ENCODE measurements around the gene MGLL.

Gene MGLL

DNA sequence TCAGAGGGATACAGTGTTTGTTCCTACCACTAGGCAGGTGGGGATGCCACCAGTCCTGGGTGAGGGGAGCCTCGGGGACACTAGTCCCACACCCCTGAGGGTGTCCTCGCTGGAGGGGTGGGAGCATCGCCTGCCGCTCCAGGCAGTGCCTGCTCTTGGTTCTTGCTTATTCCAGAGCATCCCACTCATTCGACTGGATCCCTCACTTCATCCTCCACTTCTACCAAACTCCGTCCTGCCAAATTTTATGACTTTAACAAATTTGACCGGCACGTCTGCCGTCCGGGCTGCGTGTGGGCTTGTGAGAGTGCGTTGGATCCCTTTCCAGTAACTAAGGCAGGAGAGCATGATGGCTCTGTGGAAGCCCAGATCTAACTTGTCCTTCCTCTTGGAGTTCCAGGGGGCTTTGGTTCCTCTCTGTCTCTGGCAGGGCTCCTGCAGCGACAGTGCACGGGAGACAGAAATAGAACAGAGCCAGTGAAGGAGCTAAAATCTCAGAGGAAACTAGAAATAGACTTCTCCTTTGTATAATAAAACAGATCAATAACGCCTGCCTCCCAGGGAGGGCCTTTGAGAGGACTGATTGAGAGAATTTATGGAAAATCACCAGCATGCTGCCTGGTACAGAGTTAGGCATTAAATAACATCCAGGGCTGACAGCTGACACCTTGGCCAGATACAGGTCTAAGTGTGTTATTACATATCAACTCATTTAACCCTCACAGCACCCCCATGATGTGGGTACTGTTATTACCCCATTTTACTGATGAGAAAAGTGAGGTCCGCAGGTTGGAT, 34.5 kb downstream of the MGLL start:
- no peak for DNase-seq

DNA sequence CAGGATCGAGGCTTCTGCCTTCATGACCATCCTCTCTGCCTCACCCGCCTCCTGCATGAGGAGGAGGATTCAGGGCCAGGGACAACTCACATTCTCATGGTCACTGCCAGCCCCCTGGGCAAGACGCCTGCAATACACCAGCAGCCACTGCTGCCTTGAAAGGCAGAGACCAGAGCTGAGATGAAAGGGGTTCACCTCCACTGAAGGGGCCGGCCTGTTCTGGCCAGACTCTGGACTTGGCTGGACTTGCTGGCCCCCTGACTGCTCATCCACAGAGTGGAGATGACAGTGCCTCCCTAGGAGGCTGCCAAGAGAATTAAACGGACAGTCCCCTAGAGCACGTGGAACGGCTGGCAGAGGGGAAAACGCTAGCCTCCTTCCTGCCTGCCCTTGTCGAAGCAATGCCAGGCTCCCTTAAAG, 35.2 kb downstream of the MGLL start:
- DNase-seq: no peak

DNA sequence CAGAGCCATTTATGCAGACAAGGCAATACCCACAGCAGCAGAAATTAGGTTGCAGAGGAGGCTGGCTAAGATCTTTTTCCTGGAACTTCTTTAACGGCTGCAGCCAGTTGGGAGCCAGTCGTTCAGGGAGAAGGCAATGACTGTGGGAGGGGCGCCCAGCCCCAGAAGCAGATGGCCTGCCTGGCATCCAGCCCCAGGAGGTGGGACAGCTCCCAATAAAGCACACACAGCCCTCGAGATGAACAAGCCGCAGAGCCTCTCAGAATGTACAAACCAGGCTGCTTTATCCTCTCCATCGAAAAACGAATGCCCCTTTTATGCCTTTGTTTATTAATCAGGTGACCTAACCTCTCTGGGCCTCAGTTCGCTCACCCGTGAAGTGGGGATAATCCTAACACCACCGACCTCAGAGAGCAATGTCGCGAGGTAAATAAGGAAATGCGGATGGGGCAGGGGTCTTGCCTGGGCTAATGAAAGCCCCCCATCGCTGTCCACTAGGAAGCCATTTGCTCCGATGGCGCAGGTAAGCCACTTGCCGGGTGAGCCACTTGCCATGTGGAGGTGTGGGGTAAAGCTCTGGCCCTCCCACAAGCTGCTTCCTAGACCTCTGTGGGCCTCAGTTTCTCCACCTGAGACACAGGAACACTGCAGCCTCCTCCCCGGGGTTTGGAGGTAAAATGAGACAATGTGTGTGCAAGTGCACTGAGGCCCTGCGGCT, 35.8 kb downstream of the MGLL start:
- no peak for DNase-seq

DNA sequence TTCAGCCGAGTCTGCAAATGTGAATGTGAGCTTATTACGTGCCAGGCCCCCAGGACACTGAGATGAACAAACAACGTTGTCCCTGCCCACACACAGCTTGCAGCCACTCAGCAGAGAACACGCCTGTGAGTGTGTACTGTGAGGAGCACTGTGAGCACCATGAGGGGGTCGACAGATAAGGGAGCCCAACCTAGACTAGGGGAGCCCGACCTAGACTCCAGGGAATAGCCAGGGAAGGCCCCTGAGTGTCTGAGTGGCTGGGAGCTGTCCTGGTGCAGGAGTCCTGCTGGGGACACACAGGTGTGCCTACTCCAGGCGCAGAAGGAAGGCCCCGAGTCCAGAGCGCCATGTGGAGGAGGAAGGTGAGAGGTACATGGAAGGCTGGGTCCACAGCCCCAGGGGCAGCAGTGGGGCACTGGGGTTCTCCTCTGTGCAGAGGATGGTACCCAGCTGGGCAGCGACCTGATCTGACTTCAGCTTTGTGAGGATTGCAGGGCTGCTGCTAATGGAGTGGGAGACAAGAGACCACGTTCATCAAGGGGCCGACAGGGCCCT, 36.5 kb downstream of the MGLL start:
- DNase-seq: no peak

GRCh38 chr3:127784865-127785710, 37.2 kb downstream of the MGLL start:
- DNase-seq: no peak

DNA sequence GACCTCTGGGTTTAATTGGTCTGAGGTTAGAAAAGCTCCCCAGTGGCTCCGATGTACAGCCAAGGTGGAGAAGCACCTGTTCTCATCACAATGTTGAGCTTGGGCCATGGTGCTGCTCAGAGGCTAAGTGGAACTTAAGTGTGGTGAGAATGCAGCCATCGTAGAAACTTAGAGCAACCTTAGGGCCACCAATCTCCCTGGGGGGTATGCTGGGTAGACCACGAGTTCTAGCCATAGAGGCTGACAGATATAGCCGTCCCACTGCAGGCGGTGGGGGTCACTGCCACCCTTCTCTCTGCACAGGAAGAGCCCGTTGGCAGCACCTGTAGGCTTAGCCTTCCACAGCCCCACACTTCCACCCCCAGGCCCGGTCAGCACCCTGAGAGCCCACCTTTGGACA, 38.0 kb downstream of the MGLL start:
- no peak for DNase-seq

DNA sequence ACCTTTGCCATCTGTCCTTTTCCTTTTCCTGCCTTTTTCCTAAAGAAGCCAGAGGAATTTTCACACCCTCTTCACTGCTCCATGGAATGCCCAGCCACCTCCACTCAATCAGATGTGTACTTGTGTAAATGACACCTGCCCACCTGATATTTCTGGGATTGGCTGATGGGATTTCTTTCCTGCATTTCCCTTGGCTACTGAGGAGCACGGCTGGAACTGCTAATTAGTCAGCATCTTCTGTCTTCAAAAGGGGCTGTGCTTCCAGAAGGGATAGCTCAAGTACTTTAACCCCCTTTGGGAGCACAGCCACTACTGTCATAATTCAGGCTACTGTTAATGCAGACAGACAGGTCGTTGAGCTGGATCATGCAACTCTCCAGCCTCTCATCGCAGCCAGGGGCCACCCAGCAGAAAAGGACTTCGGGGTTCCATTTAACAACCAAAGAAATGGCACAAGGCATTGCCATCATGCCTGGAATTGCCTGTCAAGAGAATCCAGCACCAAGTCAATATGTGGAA, 38.6 kb downstream of the MGLL start:
- DNase-seq: no peak

- DNase-seq: no peak
Observed at GRCh38 chr3:127783166-127783565, 39.1 kb downstream of the MGLL start.

DNA sequence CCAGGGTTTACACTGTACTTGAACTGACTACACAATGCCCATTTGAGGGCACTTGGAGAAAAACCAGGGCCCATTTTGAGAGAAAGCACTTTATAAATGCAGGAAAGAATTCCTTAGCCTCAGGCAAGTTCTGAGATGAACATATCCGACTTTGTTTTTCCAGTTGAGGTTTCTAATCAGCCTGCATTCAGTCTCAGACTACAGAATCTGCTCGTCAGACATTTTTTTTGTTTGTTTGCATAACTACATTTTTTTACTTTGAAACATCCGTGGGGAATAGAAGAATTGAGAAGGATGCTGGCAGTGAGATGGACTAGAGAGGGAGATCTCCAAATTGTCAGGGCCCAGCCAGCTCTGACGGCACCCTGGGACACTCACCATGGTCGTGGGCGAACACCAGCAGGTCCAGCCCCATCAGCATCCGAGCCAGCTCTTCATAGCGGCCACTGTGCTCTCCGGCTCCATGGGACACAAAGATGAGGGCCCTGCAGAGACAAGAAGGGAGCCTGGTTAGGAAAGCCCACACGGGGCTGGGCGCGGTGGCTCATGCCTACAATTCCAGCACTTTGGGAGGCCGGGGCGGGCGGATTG, 40.8 kb downstream of the MGLL start:
- no peak for DNase-seq

- no peak for DNase-seq
Observed at GRCh38 chr3:127780536-127781400, 41.5 kb downstream of the MGLL start.

DNA sequence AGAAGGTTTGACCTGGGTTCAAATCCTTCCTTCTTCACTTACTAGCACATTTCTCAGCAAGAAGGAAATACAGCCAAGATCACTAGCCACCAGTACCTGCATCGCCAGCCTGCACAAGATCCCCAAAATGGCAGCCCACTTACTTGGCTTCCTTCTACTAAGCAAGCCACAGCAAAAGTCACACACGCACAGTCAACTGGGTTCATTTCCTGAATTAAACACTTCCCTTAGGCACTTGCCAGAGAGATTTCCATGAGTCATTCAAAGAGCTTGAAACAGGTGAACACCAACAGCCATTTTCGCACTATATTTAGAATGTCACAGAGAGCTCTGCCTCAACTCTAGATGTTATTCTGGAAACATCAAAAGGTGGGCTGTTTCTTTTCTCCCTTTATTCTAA, 42.6 kb downstream of the MGLL start:
- DNase-seq: peak; percentile 22

DNA sequence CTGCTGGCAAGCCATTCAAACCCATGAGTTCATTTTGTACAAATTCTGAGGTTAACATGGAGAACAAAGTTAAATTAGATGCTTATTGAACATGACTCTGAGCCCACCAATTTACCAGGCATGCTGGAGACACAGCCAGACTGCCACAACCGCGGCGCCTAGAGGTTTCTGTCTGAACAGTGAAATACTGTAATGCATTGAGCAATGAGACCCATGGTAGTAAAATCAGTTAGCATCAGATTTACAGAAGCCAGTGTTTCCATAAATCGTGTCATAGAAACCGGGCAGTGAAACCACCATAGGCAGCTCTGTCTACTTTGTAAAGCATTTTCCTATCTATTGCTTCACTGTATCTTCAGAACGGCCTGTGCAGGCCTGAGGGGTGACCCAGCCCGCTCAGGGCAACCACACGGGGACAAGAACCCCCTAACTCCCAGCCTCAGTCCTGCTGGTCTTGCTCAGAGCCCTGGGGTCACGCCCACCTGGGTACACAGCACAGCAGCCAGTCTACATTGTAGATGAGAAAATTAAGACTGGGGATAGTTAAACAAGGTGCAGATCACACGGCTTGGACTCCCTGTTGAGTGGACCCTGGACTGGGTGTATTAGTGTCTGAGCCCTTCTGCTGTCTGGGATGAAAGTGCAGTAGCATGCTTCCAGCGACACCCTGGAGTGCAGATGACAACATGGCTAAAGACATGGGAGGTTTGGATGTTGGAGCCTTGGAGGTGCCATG, 44.2 kb downstream of the MGLL start:
- DNase-seq: no peak

DNA sequence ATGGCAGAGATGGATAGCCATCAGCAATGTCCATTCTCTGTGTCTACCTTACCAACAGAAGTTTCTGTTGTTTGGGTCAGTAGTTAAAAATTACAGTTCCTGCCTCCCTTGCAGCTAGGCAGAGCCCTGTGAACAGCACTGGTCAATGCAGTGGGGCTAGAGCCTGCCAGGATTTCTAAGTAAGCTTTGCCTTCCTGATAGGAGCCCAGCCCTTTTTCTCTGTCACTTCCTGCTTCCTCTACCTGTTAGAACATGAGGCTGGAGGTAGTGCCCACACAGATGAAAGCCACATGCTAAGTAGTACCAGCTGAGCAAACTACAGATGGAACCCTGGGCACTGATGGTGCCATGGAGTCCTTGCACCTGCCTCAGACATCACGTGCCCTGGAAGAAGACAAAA, 45.0 kb downstream of the MGLL start:
- DNase-seq: no peak

DNA sequence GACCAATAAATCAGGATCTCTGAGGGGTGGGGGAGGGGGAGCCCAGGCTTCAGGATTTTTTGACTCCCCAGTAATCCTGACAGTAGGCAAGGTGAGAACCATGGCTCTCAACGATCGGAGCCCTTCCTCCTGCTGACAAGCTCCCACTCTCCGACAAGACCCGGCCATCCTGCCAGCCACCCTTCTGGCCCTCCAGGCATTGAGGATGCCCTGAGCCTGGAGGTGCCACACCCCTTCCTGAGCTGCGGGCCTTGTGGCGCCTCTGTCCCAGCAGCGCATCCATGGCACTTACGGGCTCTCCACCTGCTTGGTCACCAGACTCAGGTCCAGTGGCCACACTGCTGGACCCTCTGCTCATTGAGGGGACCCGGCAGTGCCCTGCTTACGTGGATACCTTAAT, 46.0 kb downstream of the MGLL start:
- no peak for DNase-seq

GRCh38 chr3:127775398-127776109, 46.8 kb downstream of the MGLL start:
- DNase-seq: no peak

DNA sequence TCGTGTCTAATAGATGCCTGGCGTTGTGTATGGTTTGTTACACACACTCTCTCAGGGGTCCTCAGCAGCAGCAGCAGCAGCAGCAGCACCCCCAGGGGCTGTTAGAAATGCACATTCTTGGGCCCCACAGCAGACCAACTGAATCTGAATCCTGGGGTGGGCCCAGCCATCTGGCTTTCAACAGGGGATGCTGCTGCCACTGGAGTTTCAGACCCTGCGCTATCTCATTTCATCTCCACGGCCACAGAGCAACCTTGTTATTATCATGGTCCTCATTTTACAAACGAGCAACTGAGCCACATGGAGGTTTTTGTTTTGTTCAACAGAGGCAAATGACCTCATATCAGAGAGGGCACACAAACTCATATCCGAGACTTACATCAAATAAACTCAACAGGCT, 47.7 kb downstream of the MGLL start:
- DNase-seq: no peak

GRCh38 chr3:127773752-127774395, 48.4 kb downstream of the MGLL start:
- no peak for DNase-seq

DNA sequence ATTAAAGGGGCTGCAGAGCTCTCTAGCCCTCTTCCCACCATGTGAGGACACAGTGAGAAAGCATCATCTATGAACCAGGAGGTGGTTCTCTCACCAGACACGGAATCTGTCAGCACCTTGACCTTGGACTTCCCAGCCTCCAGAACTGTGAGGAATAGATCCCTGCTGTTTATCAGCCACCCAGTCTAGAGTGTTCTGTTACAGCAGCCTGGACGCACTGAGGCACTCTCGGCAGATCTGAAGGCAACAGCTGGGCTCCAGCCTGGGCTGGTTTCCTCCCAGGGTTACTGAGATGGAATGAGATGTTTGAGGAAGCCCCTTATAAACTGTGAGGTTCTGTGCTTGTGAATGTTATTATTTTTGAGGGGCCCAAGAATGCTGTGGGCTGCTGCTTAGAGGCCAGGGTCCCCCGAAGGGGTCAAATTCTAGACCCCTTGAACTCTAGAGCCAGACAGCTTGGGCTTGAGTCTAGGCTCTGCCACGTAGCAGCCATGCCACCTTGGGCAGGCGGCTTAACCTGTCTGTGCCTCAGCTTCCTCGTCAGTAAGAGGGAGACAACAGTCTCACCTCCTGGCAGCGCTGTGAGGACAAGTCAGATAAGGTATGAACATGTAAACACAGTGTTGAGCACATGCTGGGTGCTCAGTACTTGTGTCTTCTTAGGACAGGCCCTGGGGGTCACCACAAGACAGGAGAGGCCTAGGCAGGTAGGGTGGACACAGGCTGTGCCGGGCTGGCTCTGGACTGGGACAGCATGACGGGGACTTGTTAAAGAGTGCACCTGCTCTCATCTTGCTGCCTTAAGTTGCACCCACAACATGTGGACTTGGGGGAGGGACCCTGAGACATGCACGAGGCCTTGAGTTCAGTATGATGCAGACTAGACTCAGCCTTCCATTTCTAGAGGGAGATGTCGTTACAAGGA, 49.2 kb downstream of the MGLL start:
- DNase-seq: no peak

DNA sequence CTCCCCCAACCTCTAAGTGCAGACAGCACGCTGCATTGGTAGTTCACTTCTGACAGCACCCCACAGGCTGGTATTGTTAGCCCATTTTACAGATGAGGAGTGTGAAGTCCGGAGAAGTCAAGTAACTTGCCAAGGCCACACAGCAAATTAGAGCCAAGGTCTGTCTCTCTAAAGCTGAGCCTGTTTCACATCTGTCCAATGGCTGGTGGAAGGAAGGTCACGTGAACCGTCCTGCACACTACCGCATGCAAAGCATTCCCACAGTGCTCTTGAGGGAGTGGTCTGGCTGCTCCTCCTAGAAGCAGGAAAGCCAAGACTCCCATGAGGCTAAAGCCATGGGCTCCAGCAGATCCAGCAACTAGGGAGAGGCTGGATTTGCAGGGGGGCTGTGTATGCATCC, 50.0 kb downstream of the MGLL start:
- DNase-seq: no peak

All from RPMI8226 (cell line).